GM12878 (cell line): ENCODE results near the gene GM2A. TPM values are rescaled to one million over a fixed set of nuclear protein-coding genes. Genes with fewer than 3 reads are reported as not detected.

ENCODE experiments used
- E2F4 ChIP-seq: IDR thresholded peaks from 2 replicates; pipeline ENCODE4 v1.6.1; 2012; ENCODE audit warnings: low read depth, low read length, improper control_type of control experiment
- MLLT1 ChIP-seq: fragments of 450-650 bp; IDR thresholded peaks from 2 replicates; pipeline ENCODE4 v1.6.1; 2016; ENCODE audit warnings: mild to moderate bottlenecking
- NR2F1 ChIP-seq: fragments of 450-650 bp; conservative IDR thresholded peaks from 2 replicates; pipeline ENCODE4 v1.6.1; 2017; ENCODE audit warnings: mild to moderate bottlenecking
- REST ChIP-seq: IDR thresholded peaks from 2 replicates; pipeline ENCODE4 v1.6.1; 2012; ENCODE audit warnings: mild to moderate bottlenecking, low read depth, low read length
- SIX5 ChIP-seq: IDR thresholded peaks from 2 replicates; pipeline ENCODE4 v1.6.1; 2011; ENCODE audit warnings: mild to moderate bottlenecking, low read depth, low read length, moderate library complexity; ENCODE audit not compliant: severe bottlenecking
- polyA plus RNA-seq, 11 experiments: library from polyadenylated mRNA; depleted of rRNA in 4 of 11; unstranded in 6 of 11; stranded (reverse) in 5 of 11; fragments of >200 nt; fragmentation: Nextera tagmentation in 4 of 11; fragmentation: Illumina TruSeq in 1 of 11; extraction: Ambion mirVana in 4 of 11; extraction: Trizol in 1 of 11; gene quantifications; 1 replicate in 1 of 11; 2 replicates in 10 of 11; pipeline versions ENCODE4 v1.2.1 to v1.2.3, GENCODE V29; 2011 to 2016; ENCODE audit warnings: inconsistent platforms in 2 of 11, missing spikeins in 2 of 11, low read depth in 1 of 11
- total RNA-seq, 4 experiments: library from RNA; depleted of rRNA in 3 of 4; stranded (reverse); fragments of >200 nt in 3 of 4; fragmentation: Illumina TruSeq in 1 of 4; extraction: Trizol in 1 of 4; gene quantifications; 2 replicates each; pipeline versions ENCODE4 v1.2.1 to v1.2.3, GENCODE V29; 2013 to 2021

Gene GM2A
- total and polyA plus RNA-seq, 10 of the 15 experiments (the other 5 are each of a cell fraction or from before 2014, with no cell fraction given): 33.6 to 106 (median 68.2) TPM

GRCh38 chr5:151238303-151238741, 14.7 kb upstream of the GM2A start (continued):
- no peak for TF ChIP-seq REST
- no peak for TF ChIP-seq E2F4
- TF ChIP-seq MLLT1: no peak
- peak; percentile 50; the same call in 1 of the 2 replicates for TF ChIP-seq NR2F1
- no peak for TF ChIP-seq SIX5
